Measurements from ENCODE around the gene SLC25A40. TPM values are rescaled to one million over a fixed set of nuclear protein-coding genes. Genes with fewer than 3 reads are reported as not detected.
A peak's percentile ranks its signal among the peaks of the same experiment; 100 is the strongest.

The SLC25A40 gene
- polyA plus RNA-seq, 2 donors, result 3.3 to 5.2 TPM

- H3K9me3 ChIP-seq (ENCODE audit: control insufficient read depth in 2 of 2, insufficient read depth in 1 of 2, low read depth in 1 of 2, low read length in 1 of 2), result no peaks in the 10 kb centered on the region
- no peak overlapping the region for H3K27ac ChIP-seq (ENCODE audit: low read depth in 2 of 2, low read length in 1 of 2)
- no peaks in the 10 kb centered on the region for H3K27me3 ChIP-seq (ENCODE audit: control insufficient read depth in 1 of 2, insufficient read depth in 2 of 2, low read length in 2 of 2)
- no peaks in the 10 kb centered on the region for H3K4me1 ChIP-seq (ENCODE audit: control insufficient read depth in 2 of 2, insufficient read depth in 2 of 2, low read length in 1 of 2)
- H3K36me3 ChIP-seq (ENCODE audit: control insufficient read depth in 2 of 2, insufficient read depth in 2 of 2, low read length in 1 of 2), result no peaks in the 10 kb centered on the region
- 92 to 96% methylated on average over 2 of the region's 2 CpGs for WGBS, 2 donors
- no peak overlapping the region for H3K4me3 ChIP-seq (ENCODE audit: low read depth in 1 of 2, low read length in 2 of 2)
These were observed 19.2 kb upstream of the SLC25A40 start for GRCh38 chr7:87895363-87895762.

DNA sequence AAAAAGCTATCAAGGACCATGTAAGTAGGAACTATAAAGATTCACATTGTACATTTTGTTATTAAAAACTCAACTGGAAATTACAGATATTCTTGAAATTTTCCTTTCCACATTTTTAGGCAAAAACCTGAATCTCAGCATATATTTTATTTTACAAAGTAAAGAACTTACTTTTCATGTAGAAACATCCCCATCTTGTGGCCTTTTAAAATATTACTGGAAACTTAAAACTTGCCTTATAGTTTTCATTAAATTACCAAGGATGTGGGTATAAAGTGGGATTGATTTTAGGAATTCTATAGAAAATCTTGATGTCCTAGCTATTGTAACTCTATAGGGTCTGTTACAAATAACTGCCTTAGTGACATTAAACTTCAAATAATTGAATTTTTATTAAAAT lies 10.7 kb upstream of the SLC25A40 start:
- Histone ChIP-seq H3K27me3 (ENCODE audit: control insufficient read depth in 1 of 2, insufficient read depth in 2 of 2, low read length in 2 of 2) (no peaks in the 10 kb centered on the region), H3K9me3 (ENCODE audit: control insufficient read depth in 2 of 2, insufficient read depth in 1 of 2, low read depth in 1 of 2, low read length in 1 of 2) (no peaks in the 10 kb centered on the region), H3K36me3 (ENCODE audit: control insufficient read depth in 2 of 2, insufficient read depth in 2 of 2, low read length in 1 of 2) (no peaks in the 10 kb centered on the region), H3K27ac (ENCODE audit: low read depth in 2 of 2, low read length in 1 of 2) (no peak overlapping the region), H3K4me1 (ENCODE audit: control insufficient read depth in 2 of 2, insufficient read depth in 2 of 2, low read length in 1 of 2) (no peaks in the 10 kb centered on the region), H3K4me3 (ENCODE audit: low read depth in 1 of 2, low read length in 2 of 2) (no peak overlapping the region)

DNA sequence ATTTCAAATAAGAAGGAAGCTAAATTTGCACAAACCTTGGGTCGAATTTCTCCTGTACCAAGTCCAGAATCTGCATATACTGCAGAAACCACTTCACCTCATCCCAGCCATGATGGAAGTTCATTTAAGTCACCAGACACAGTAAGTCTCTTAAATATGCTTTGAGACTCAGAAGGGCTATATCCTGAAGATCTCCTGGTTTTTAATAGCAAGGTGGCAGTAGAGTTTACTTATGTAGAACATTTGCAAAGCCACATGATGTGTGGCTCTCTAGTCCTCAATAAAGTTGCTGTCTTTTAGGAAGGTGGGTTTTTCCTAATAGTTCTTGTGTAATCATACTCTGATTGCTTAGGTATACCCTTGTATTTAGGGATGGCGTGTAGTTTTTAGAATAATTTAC lies 8.9 kb upstream of the SLC25A40 start:
- no peaks in the 10 kb centered on the region for H3K9me3 ChIP-seq (ENCODE audit: control insufficient read depth in 2 of 2, insufficient read depth in 1 of 2, low read depth in 1 of 2, low read length in 1 of 2)
- no peak overlapping the region for H3K4me3 ChIP-seq (ENCODE audit: low read depth in 1 of 2, low read length in 2 of 2)
- no peak overlapping the region for H3K27ac ChIP-seq (ENCODE audit: low read depth in 2 of 2, low read length in 1 of 2)
- H3K27me3 ChIP-seq (ENCODE audit: control insufficient read depth in 1 of 2, insufficient read depth in 2 of 2, low read length in 2 of 2), result no peaks in the 10 kb centered on the region
- 89 to 93% methylated on average over 2 of the region's 2 CpGs for WGBS, 2 donors
- no peaks in the 10 kb centered on the region for H3K36me3 ChIP-seq (ENCODE audit: control insufficient read depth in 2 of 2, insufficient read depth in 2 of 2, low read length in 1 of 2)
- no peaks in the 10 kb centered on the region for H3K4me1 ChIP-seq (ENCODE audit: control insufficient read depth in 2 of 2, insufficient read depth in 2 of 2, low read length in 1 of 2)

GRCh38 chr7:87882151-87882937 lies 6.2 kb upstream of the SLC25A40 start:
- no peaks in the 10 kb centered on the region for H3K27me3 ChIP-seq (ENCODE audit: control insufficient read depth in 1 of 2, insufficient read depth in 2 of 2, low read length in 2 of 2)
- H3K27ac ChIP-seq (ENCODE audit: low read depth in 2 of 2, low read length in 1 of 2), result no peak overlapping the region
- H3K4me1 ChIP-seq (ENCODE audit: control insufficient read depth in 2 of 2, insufficient read depth in 2 of 2, low read length in 1 of 2), result no peaks in the 10 kb centered on the region
- no peaks in the 10 kb centered on the region for H3K36me3 ChIP-seq (ENCODE audit: control insufficient read depth in 2 of 2, insufficient read depth in 2 of 2, low read length in 1 of 2)
- no peak overlapping the region for H3K4me3 ChIP-seq (ENCODE audit: low read depth in 1 of 2, low read length in 2 of 2)
- WGBS, 2 donors, result 85 to 89% methylated on average over 4 of the region's 4 CpGs
- no peaks in the 10 kb centered on the region for H3K9me3 ChIP-seq (ENCODE audit: control insufficient read depth in 2 of 2, insufficient read depth in 1 of 2, low read depth in 1 of 2, low read length in 1 of 2)

- 46 to 53% methylated on average over 3 of the region's 3 CpGs for WGBS, 2 donors
- H3K4me3 ChIP-seq (ENCODE audit: low read depth in 1 of 2, low read length in 2 of 2), result no peak overlapping the region
- no peaks in the 10 kb centered on the region for H3K9me3 ChIP-seq (ENCODE audit: control insufficient read depth in 2 of 2, insufficient read depth in 1 of 2, low read depth in 1 of 2, low read length in 1 of 2)
- no peaks in the 10 kb centered on the region for H3K36me3 ChIP-seq (ENCODE audit: control insufficient read depth in 2 of 2, insufficient read depth in 2 of 2, low read length in 1 of 2)
- H3K27ac ChIP-seq (ENCODE audit: low read depth in 2 of 2, low read length in 1 of 2), result no peak overlapping the region
- no peaks in the 10 kb centered on the region for H3K27me3 ChIP-seq (ENCODE audit: control insufficient read depth in 1 of 2, insufficient read depth in 2 of 2, low read length in 2 of 2)
- H3K4me1 ChIP-seq (ENCODE audit: control insufficient read depth in 2 of 2, insufficient read depth in 2 of 2, low read length in 1 of 2), result no peaks in the 10 kb centered on the region
These were observed 2.1 kb upstream of the SLC25A40 start for GRCh38 chr7:87878208-87878735.

DNA sequence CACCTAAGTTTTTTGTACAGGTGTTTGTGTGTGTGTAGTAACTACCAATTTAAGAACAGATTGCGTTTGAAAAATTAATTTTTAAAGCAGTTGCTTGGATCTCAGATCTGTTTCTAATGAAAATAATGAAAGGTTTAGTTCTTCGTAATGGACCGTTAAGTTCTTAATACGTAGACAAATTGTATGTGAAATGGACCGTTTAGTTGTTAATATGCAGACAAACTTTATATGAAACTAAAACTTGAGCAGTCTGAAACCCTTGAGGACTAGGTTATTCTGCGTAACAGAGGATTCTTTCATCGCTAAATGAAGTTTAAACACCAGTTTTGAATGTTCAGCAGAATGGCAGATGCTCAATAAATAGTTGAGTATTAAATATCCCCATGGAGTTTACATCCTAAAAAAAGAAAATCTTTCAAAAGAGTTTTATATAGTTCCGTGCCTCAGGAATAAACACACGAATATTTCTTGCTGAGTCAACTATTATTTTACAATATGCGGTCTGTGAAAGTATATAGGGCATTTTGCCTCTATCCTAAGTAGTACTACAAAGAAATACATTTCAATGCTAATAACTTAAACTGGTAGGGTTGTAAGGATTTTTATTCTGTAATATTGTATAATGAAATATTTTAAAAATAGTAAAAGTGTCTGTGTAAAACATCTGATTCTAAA lies 1.3 kb upstream of the SLC25A40 start:
- Histone ChIP-seq H3K4me3 (ENCODE audit: low read depth in 1 of 2, low read length in 2 of 2) (peak overlapping the region in 1 of 2 donors; percentile 78), H3K27me3 (ENCODE audit: control insufficient read depth in 1 of 2, insufficient read depth in 2 of 2, low read length in 2 of 2) (no peaks in the 10 kb centered on the region), H3K36me3 (ENCODE audit: control insufficient read depth in 2 of 2, insufficient read depth in 2 of 2, low read length in 1 of 2) (no peaks in the 10 kb centered on the region), H3K9me3 (ENCODE audit: control insufficient read depth in 2 of 2, insufficient read depth in 1 of 2, low read depth in 1 of 2, low read length in 1 of 2) (no peaks in the 10 kb centered on the region), H3K27ac (ENCODE audit: low read depth in 2 of 2, low read length in 1 of 2) (peak overlapping the region in 1 of 2 donors; percentile 96), H3K4me1 (ENCODE audit: control insufficient read depth in 2 of 2, insufficient read depth in 2 of 2, low read length in 1 of 2) (no peaks in the 10 kb centered on the region)
- 4 to 5% methylated on average over 10 of the region's 10 CpGs for WGBS, 2 donors

DNA sequence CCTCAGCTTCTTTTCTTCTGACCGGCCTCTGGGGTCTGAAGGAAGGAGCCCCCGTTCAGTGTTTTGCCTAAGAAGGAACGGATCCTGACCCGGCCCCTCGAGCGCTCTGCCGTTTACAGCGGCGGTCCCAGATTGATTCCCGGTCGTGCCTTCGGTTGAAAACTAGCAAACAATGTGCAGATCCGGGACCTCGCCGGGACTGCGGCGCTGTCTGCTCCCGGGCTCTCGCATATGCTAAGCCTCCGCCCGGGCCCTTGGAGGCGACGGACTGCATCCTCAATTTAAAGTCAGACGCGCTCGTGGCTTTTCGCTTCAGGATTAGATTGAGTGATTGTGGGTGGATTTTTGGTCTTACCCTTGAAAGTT lies 692 bp upstream of the SLC25A40 start:
- Histone ChIP-seq H3K27me3 (ENCODE audit: control insufficient read depth in 1 of 2, insufficient read depth in 2 of 2, low read length in 2 of 2) (no peaks in the 10 kb centered on the region), H3K36me3 (ENCODE audit: control insufficient read depth in 2 of 2, insufficient read depth in 2 of 2, low read length in 1 of 2) (no peaks in the 10 kb centered on the region), H3K27ac (ENCODE audit: low read depth in 2 of 2, low read length in 1 of 2) (peak overlapping the region; percentile 96 to 97), H3K4me1 (ENCODE audit: control insufficient read depth in 2 of 2, insufficient read depth in 2 of 2, low read length in 1 of 2) (no peaks in the 10 kb centered on the region), H3K9me3 (ENCODE audit: control insufficient read depth in 2 of 2, insufficient read depth in 1 of 2, low read depth in 1 of 2, low read length in 1 of 2) (no peaks in the 10 kb centered on the region), H3K4me3 (ENCODE audit: low read depth in 1 of 2, low read length in 2 of 2) (peak overlapping the region; percentile 78 to 89)
- WGBS, 2 donors, result 0% methylated on average over 27 of the region's 27 CpGs

DNA sequence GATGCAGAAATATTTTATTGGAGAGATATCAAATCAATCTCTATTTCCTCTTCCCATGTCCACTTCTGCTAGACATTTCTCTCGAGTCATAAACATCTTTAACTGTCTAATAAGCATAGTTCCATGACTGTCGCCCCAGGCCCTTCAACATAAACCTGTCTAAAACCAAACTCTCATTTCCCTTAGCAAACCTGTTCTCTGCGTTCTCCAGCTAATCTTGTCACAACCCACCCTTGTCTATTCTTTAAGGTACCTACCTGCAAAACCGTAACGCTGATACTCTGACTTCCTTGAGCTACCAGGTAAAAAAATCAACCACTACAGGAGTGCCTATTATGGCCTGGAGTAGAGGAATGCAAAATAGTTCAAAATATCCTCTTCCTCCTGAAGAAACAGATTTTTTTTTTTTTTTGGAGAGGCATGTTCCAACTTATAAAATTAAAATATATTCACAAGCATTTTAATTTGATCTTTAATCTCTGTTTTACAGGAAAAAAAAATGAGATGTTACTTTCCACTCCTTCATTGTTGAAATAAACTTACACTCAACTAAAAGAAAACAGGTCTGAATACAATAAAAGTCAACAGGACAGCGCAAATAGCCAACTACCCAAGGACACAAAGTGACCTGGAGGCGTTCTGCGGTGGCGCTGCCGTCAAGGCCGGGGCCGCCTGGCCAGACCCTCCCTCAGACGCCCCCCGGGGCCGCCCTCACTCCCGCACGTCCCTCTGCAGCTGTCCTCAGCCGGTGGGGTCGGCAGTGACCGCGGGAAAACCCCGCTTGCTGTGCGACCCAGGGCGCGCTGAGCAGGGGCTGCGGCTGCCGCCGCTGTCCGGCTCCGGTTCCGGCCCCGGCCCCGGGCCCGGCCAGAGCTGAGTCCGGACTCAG lies 765 bp downstream of the SLC25A40 start:
- H3K36me3 ChIP-seq (ENCODE audit: control insufficient read depth in 2 of 2, insufficient read depth in 2 of 2, low read length in 1 of 2), result peaks cover 0 to 7% of the 10 kb centered on the region in 2 donors
- H3K9me3 ChIP-seq (ENCODE audit: control insufficient read depth in 2 of 2, insufficient read depth in 1 of 2, low read depth in 1 of 2, low read length in 1 of 2), result peaks cover 2 to 5% of the 10 kb centered on the region in 2 donors
- no peaks in the 10 kb centered on the region for H3K27me3 ChIP-seq (ENCODE audit: control insufficient read depth in 1 of 2, insufficient read depth in 2 of 2, low read length in 2 of 2)
- H3K4me1 ChIP-seq (ENCODE audit: control insufficient read depth in 2 of 2, insufficient read depth in 2 of 2, low read length in 1 of 2), result no peaks in the 10 kb centered on the region
- peak overlapping the region; percentile 78 to 89 for H3K4me3 ChIP-seq (ENCODE audit: low read depth in 1 of 2, low read length in 2 of 2)
- H3K27ac ChIP-seq (ENCODE audit: low read depth in 2 of 2, low read length in 1 of 2), result peak overlapping the region; percentile 96 to 97
- 1 to 2% methylated on average over 35 of the region's 35 CpGs for WGBS, 2 donors

- H3K4me1 ChIP-seq (ENCODE audit: control insufficient read depth in 2 of 2, insufficient read depth in 2 of 2, low read length in 1 of 2), result no peaks in the 10 kb centered on the region
- H3K27me3 ChIP-seq (ENCODE audit: control insufficient read depth in 1 of 2, insufficient read depth in 2 of 2, low read length in 2 of 2), result no peaks in the 10 kb centered on the region
- whole genome bisulfite sequencing, 2 donors, result 67 to 70% methylated on average over 4 of the region's 4 CpGs
- no peak overlapping the region for H3K27ac ChIP-seq (ENCODE audit: low read depth in 2 of 2, low read length in 1 of 2)
- H3K4me3 ChIP-seq (ENCODE audit: low read depth in 1 of 2, low read length in 2 of 2), result no peak overlapping the region
- H3K9me3 ChIP-seq (ENCODE audit: control insufficient read depth in 2 of 2, insufficient read depth in 1 of 2, low read depth in 1 of 2, low read length in 1 of 2), result peaks cover 3 to 5% of the 10 kb centered on the region in 2 donors
- peaks cover 0 to 7% of the 10 kb centered on the region in 2 donors for H3K36me3 ChIP-seq (ENCODE audit: control insufficient read depth in 2 of 2, insufficient read depth in 2 of 2, low read length in 1 of 2)
These were observed 2.1 kb downstream of the SLC25A40 start for GRCh38 chr7:87874066-87874465.
